Gastrocnemius medialis (tissue), 4 donors: ENCODE results near the gene PRMT7. TPM values are rescaled to one million over a fixed set of nuclear protein-coding genes. Genes with fewer than 3 reads are reported as not detected.

Experiments
- ATAC-seq, 2 donors: fragments of 150-250 bp; one replicate each; pipeline ENCODE4 v1.9.1; 2016
- DNase-seq, 2 donors: peaks; one replicate each; pipeline ENCODE4 v3.0.0-alpha.2; 2019
- H3K27ac ChIP-seq, 4 donors: fragments of 200-600 bp; sonication (generic); 1 replicate in 1 of 4; 2 replicates in 3 of 4; pipeline ENCODE4 v1.5.1; 2016 to 2018; ENCODE audit warnings: mild to moderate bottlenecking in 2 of 4, moderate library complexity in 1 of 4
- H3K27me3 ChIP-seq, 3 donors: fragments of 200-600 bp; sonication (generic) in 2 of 3; 1 replicate in 1 of 3; 2 replicates in 2 of 3; pipeline versions ENCODE4 v1.5.1 to v1.6.0; 2016 to 2019; ENCODE audit warnings: mild to moderate bottlenecking in 1 of 3, moderate library complexity in 1 of 3
- H3K36me3 ChIP-seq, 2 donors: fragments of 200-600 bp; sonication (generic) in 1 of 2; one replicate each; pipeline ENCODE4 v1.5.1; 2017 to 2018
- H3K4me1 ChIP-seq, 2 donors: fragments of 200-600 bp; sonication (generic) in 1 of 2; one replicate each; pipeline ENCODE4 v1.5.1; 2016 to 2017; ENCODE audit warnings: mild to moderate bottlenecking in 2 of 2
- H3K4me3 ChIP-seq, 4 donors: fragments of 200-600 bp; sonication (generic) in 3 of 4; 1 replicate in 1 of 4; 2 replicates in 3 of 4; pipeline ENCODE4 v1.5.1; 2016 to 2019; ENCODE audit warnings: mild to moderate bottlenecking in 2 of 4
- H3K9me3 ChIP-seq, 3 donors: fragments of 200-600 bp; sonication (generic) in 2 of 3; 1 replicate in 1 of 3; 2 replicates in 2 of 3; pipeline ENCODE4 v1.5.1; 2016 to 2019
- CTCF ChIP-seq, 5 experiments: fragments of 450-650 bp in 3 of 5; fragments of 200-600 bp in 2 of 5; sonication (generic) in 2 of 5; IDR thresholded peaks in 4 of 5; conservative IDR thresholded peaks in 1 of 5; 1 replicate in 4 of 5; 2 replicates in 1 of 5; pipeline ENCODE4 v1.5.1; 2016 to 2019; ENCODE audit warnings: antibody characterized with exemption in 5 of 5, mild to moderate bottlenecking in 3 of 5, moderate library complexity in 3 of 5
- POLR2A ChIP-seq, 2 donors: fragments of 450-650 bp; IDR thresholded peaks; one replicate each; pipeline ENCODE4 v1.6.1; 2017; ENCODE audit warnings: antibody characterized with exemption in 2 of 2, mild to moderate bottlenecking in 2 of 2, moderate library complexity in 2 of 2
- in situ Hi-C, 4 donors: fragments of 200-750 bp; cut with MboI; loops; one replicate each; pipeline versions ENCODE4 v1.15.0 to v1.8.0; 2017; ENCODE audit warnings: low sequenced_read_pairs in 4 of 4
- intact Hi-C: fragments of 100-400 bp; cut with DNase I; formaldehyde crosslinking; loops from one replicate; pipeline ENCODE4 v1.15.1; 2023; ENCODE audit warnings: low total_unique reads
- total RNA-seq, 4 donors: library from RNA; depleted of rRNA; stranded (reverse); fragments of >200 nt; gene quantifications; one replicate each; pipeline versions ENCODE4 v1.1.0 to v1.2.3, GENCODE V29; 2016

The PRMT7 gene
- total RNA-seq, 4 donors from 2014 or later, result 22.2 to 41.0 (median 32.8) TPM

- TF ChIP-seq POLR2A (IDR thresholded peaks at IDR 0.05), result no peak
- no peak for TF ChIP-seq CTCF (IDR thresholded peaks at IDR 0.05 in 4 of 5, conservative IDR thresholded peaks at IDR 0.05 in 1 of 5)
- Histone ChIP-seq H3K9me3 (no peaks in the 10 kb centered on the region), H3K27me3 (no peaks in the 10 kb centered on the region), H3K4me3 (no peak overlapping the region), H3K4me1 (peaks cover 24 to 27% of the 10 kb centered on the region in 2 donors), H3K27ac (no peak overlapping the region), H3K36me3 (peaks cover 0 to 60% of the 10 kb centered on the region in 2 donors)
- in situ Hi-C loops, result no loop called here
- intact Hi-C loops, result no loop called here
- ATAC-seq (no peak), DNase-seq (no peak)
Observed at GRCh38 chr16:68350813-68351350, 40.1 kb downstream of the PRMT7 start.

GRCh38 chr16:68351463-68351862 is 40.6 kb downstream of the PRMT7 start:
- ATAC-seq (no peak), DNase-seq (no peak)
- Histone ChIP-seq H3K27ac (no peak overlapping the region), H3K27me3 (no peaks in the 10 kb centered on the region), H3K4me1 (peaks cover 18 to 22% of the 10 kb centered on the region in 2 donors), H3K9me3 (no peaks in the 10 kb centered on the region), H3K36me3 (peaks cover 0 to 66% of the 10 kb centered on the region in 2 donors), H3K4me3 (no peak overlapping the region)
- in situ Hi-C loops (no loop called here), intact Hi-C loops (no loop called here)
- TF ChIP-seq POLR2A (IDR thresholded peaks at IDR 0.05), result no peak
- TF ChIP-seq CTCF (IDR thresholded peaks at IDR 0.05 in 4 of 5, conservative IDR thresholded peaks at IDR 0.05 in 1 of 5), result no peak

- Histone ChIP-seq H3K4me1 (peaks cover 12 to 17% of the 10 kb centered on the region in 2 donors), H3K9me3 (no peaks in the 10 kb centered on the region), H3K27ac (no peak overlapping the region), H3K27me3 (no peaks in the 10 kb centered on the region), H3K4me3 (no peak overlapping the region), H3K36me3 (peaks cover 0 to 72% of the 10 kb centered on the region in 2 donors)
- in situ Hi-C loops, result no loop called here
- TF ChIP-seq CTCF (IDR thresholded peaks at IDR 0.05 in 4 of 5, conservative IDR thresholded peaks at IDR 0.05 in 1 of 5) (no peak), POLR2A (IDR thresholded peaks at IDR 0.05) (no peak)
- DNase-seq (no peak), ATAC-seq (no peak)
- intact Hi-C loops, result no loop called here
Observed at GRCh38 chr16:68351991-68352431, 41.2 kb downstream of the PRMT7 start.

GRCh38 chr16:68353366-68353765 is 42.5 kb downstream of the PRMT7 start:
- in situ Hi-C loops, result no loop called here
- DNase-seq, result no peak
- TF ChIP-seq CTCF (IDR thresholded peaks at IDR 0.05 in 4 of 5, conservative IDR thresholded peaks at IDR 0.05 in 1 of 5) (no peak), POLR2A (IDR thresholded peaks at IDR 0.05) (no peak)
- Histone ChIP-seq H3K27ac (no peak overlapping the region), H3K9me3 (no peaks in the 10 kb centered on the region), H3K4me1 (peaks cover 7 to 8% of the 10 kb centered on the region in 2 donors), H3K27me3 (no peaks in the 10 kb centered on the region), H3K4me3 (no peak overlapping the region), H3K36me3 (peaks cover 0 to 72% of the 10 kb centered on the region in 2 donors)
- intact Hi-C loops, result no loop called here
- no peak for ATAC-seq

GRCh38 chr16:68354816-68355215 is 44.0 kb downstream of the PRMT7 start:
- no peak for DNase-seq
- TF ChIP-seq POLR2A (IDR thresholded peaks at IDR 0.05) (no peak), CTCF (IDR thresholded peaks at IDR 0.05 in 4 of 5, conservative IDR thresholded peaks at IDR 0.05 in 1 of 5) (no peak)
- Histone ChIP-seq H3K4me1 (peaks cover 0 to 3% of the 10 kb centered on the region in 2 donors), H3K9me3 (no peaks in the 10 kb centered on the region), H3K4me3 (no peak overlapping the region), H3K27ac (no peak overlapping the region), H3K27me3 (no peaks in the 10 kb centered on the region), H3K36me3 (peaks cover 0 to 78% of the 10 kb centered on the region in 2 donors)
- ATAC-seq, result no peak
- intact Hi-C loops, result no loop called here
- in situ Hi-C loops, result no loop called here
